HUDEP-2 (cell line): ENCODE data around the gene GALNT9.
"Not testable (repeated sequence)": the region's sequence is repeated elsewhere in the genome, so short reads cannot be mapped to it uniquely, and the experiment has no call there.

Experiments used
- DNase-seq, 76 experiments: peaks; one replicate each; lab custom pipeline; 2025; ENCODE audit not compliant: unreplicated experiment in 76 of 76; lab: John Stamatoyannopoulos, UW

GALNT9 gene

GRCh38 chr12:132257206-132257954 lies 72.0 kb downstream of the GALNT9 start:
- DNase-seq, result no peak

- DNase-seq, result no peak
Measured at GRCh38 chr12:132256646-132257045, 72.7 kb downstream of the GALNT9 start.

- DNase-seq, result no peak
Measured at GRCh38 chr12:132255642-132256041, 73.7 kb downstream of the GALNT9 start.

- no peak for DNase-seq
Measured at GRCh38 chr12:132253698-132254480, 75.5 kb downstream of the GALNT9 start.

DNA sequence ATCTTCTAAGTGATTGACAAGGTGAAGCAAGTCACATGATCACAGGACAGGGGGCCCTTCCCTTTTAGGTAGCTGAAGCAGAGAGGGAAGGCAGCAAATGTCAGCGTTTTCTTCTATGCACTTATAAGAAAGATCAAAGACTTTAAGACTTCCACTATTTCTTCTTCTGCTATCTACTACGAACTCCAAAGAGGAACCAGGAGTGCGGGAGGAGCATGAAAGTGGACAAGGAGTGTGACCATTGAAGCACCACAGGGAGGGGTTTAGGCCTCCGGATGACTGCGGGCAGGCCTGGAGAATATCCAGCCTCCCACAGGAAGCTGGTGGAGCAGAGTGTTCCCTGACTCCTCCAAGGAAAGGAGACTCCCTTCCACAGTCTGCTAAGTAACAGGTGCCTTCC lies 76.4 kb downstream of the GALNT9 start:
- DNase-seq, result not testable (repeated sequence)

GRCh38 chr12:132251741-132252490 lies 77.5 kb downstream of the GALNT9 start:
- no peak for DNase-seq

DNA sequence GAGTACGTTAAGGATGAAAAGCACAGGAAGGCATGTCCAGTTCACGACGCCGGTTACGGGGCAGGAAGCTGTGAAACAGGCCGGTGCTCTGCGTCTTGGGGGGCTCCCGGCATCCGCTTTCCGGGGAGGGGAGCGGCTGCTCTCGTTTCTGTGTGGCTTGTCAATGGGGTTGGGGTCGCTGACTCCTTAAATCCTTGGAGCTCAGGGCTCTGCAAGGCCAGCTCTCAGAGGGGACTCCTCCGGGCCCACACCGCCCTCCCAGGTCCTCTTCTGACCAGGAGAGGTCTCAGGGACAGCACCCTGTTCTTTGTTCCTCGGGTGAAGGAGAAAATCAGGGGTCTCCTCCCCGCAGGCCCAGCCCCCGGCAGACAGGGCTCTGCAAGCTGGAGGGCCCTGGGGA lies 78.1 kb downstream of the GALNT9 start:
- DNase-seq, result no peak

DNA sequence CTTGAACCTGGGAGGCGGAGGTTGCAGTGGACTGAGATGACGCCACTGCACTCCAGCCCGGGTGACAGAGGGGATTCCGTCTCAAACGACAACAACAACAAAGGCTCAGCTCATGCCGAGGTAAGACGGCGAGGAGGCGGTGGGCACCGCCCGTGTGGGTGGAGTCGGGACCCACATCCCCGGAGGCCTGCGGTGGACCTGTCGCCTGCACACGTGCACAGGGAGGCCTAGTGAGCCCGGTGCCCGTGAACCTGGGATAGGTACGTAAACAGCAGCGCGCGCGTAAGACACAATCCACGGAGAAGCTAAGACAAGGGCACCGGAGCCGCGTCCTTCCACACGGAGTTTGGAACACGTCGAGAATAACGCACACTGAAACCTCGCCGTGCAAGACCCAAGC lies 78.7 kb downstream of the GALNT9 start:
- no peak for DNase-seq

DNA sequence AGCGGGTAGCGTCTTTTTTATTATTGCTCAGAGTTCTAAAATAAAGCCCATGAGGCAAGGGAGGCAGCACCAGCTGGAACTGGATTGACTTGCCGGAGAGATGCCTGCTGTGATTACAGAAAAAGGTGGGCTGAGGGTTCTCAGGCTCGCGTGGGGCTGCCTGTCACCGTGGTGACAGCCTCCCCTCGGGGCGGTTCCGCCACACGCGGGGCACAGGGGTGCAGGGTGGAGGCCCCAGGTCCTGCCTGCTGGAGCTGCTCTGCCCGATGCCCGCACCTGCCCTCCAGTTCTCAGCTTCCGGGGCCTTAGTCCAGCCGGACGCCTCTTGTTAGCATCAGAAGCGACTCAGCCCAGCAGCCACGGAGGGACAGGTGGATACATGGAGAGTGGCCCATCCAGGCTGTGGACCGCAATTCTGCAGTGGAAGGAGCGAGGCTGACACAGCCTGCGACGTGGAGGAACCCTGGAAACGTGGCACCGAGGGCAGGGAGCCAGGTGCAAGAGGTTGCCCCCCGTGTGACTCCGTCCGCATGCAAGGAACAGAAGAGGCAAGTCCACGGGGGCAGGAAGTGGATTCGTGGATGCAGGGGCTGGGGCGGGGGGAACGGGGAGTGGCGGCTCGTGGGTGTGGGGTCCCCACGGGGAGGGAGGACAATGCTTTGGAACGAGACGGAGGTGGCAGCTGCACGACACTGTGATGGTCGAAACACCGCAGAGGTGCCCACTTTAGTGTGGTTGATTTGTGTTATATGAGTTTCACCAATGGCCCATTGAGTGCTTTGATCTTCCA lies 79.5 kb downstream of the GALNT9 start:
- DNase-seq, result no peak

DNA sequence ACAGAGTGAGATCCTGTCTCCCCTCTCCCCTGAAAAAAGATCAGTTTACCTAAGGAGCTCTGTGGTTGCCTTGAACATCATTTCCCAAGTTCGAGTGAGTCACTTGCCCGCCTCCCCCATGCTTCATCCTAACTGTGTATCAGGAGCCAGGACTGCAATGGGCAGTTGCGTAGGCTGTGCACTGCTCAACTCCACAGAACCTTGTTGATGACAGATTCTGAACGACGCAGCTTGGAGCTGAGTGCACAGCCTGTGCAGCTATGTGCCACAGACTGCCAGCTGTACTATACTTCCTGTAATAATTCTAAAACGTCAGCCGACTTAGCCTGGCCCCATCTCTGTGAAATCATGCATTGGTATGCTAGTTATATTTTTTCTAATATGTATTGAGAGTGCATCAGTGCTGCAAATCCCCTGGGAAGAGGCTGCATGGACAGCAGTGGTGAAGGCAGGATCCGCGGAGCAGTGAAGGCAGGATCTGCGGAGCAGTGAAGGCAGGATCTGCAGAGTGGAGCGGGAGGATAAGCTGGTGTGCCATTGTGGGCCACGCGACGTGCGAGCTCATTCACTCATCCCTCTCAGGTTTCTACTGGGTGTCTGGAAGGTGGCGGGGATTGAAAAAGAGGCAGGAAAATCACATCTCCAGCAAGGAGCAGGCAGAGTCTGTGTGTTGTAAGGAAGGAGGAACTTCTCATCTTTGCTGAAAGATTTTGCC lies 80.8 kb downstream of the GALNT9 start:
- DNase-seq, result no peak

DNA sequence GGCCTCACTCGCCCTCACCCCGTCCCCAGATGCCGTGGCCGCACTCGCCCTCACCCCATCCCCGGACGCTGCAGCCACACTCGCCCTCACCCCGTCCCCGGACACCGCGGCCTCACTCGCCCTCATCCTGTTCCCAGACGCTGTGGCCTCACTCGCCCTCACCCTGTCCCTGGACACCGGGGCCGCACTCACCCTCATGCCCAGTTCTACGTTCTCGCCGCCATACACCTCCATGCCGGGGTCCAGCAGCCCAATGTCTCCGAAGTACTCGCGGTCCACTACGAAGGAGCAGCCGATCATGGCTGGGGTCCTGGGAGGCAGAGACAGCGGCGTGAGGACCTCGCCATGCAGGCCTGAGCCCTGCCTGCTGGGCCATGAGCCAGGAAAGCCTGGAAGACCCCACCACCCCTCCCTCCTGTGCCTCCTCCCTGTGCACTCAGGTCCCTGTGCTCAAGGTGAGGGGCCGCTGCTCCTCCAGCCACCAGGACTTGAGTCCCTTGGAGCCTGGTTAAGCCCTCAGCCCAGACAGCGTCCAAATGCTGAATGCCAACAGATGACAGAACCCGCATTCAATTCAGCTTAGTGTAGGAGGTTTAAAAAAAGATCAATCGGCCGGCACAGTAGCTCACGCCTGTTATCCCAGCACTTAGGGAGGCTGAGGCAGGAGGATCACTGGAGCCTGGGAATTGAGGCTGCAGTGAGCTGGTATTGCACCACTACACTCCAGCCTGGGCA lies 81.5 kb downstream of the GALNT9 start:
- no peak for DNase-seq

DNA sequence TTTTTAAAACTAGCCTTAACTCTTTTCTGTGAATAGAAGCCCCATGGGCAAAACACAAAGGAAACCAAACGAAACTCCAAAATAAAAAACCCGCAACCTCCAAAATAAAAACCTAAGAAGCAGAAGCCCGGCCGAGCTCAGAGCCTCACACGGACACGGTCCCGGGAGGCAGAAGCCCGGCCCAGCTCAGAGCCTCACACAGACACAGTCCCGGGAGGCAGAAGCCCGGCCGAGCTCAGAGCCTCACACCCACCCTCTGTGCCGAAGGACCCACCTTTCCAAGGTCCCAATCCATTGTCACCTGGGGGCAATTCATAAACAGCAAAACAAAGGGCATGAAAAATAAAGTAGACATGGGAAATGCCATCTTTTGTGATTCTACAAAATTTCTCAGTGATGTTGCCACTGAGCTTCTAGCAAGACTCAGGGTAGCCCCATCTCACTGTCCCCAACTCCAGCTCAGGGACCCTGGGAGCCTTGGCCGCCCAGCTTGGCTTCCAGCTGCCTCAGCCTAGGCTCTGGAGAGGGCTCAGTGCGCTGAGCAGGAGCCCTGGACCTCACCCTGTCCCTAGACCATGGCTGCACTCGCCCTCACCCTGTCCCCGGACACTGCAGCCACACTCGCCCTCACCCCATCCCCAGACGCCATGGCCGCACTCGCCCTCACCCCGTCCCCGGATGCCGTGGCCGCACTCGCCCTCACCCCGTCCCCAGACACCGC lies 82.2 kb downstream of the GALNT9 start:
- DNase-seq, result no peak

GRCh38 chr12:132245521-132246101 lies 83.8 kb downstream of the GALNT9 start:
- DNase-seq, result no peak

DNA sequence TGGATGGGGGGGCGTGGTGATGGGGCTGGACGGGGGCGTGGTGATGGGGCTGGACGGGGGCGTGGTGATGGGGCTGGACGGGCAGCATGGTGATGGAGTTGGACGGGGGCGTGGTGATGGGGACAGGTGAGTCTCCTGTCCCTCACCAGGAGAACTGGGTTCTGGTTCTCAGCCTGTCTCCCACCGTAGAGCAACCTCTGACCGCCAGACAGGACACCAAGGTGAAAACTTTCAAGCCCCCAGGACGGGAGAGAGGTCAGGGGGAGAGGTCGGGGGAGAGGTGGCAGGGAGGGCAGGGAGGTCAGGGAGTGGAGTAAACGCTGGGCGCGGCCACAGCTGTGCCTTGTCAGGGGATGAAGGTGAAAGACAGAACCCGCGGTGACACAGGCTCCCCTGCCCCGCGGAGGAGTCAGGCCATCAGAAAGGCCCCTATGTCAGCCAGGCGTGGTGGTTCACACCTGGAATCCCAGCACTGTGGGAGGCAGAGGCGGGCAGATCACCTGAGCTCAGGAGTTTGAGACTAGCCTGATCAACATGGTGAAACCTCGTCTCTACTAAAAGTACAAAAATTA lies 84.6 kb downstream of the GALNT9 start:
- no peak for DNase-seq

DNA sequence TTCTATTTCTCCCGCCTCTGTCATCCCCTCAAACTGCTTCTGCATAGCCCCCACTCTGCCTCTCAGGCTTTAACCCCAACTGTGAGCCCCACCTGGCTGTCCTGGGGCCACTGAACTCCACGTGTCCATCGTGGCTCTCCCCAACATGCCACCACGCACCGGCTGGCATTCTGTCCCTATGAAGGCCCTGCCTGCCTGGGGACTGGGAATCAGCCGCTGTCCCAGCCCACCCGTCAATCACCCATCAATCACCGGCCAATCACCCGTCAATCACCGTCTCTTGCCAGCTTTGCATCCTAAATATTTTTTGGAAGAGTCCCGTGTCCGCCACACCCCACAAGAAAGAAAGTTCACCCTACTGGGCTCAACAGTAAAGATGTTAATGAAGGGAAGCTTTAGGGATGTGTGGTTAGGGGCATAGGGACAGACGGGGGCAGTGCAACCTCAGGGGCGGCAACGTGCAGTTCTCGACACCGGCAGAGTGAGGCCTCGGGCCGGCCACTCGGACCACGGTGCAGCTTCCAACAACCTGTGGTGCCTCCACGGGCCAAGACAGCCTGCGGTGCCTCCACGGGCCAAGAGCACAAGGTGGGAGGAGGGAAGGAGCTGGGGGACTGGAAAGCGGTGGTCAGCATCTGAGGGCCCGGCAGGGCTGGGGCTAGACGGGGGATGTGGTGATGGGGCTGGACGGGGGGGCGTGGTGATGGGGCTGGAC lies 85.6 kb downstream of the GALNT9 start:
- DNase-seq, result no peak

DNA sequence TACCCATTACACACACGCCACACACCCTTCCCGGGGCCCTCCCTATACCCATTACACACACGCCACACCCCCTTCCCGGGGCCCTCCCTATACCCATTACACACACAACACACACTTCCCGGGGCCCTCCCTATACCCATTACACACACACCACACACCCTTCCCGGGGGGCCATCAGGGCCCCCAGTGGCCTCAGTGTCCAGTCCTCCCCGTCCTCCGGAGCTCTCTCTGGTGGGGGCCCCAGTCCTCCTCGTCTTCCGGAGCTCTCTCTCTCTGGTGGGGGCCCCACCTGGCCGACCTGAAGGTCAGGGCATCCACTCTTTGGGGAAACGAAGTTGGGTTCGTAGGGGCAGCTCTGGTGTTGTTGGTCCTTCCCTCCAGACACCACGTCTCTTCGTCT lies 86.2 kb downstream of the GALNT9 start:
- DNase-seq, result not testable (repeated sequence)

DNA sequence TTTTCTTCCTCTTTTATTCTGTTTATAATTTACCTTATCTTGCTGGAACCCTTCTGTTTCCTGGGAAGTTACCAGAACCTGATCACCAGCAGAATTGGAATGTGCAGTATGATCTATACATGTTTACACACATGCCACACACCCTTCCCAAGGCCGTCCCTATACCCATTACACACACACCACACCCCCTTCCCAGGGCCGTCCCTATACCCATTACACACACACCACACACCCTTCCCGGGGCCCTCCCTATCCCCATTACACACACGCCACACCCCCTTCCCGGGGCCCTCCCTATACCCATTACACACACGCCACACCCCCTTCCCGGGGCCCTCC lies 88.8 kb downstream of the GALNT9 start:
- not testable (repeated sequence) for DNase-seq
